Ovary (tissue), 9 donors: ENCODE measurements around the gene DEGS2. TPM values are rescaled to one million over a fixed set of nuclear protein-coding genes. Genes with fewer than 3 reads are reported as not detected.

Experiments
- DNase-seq, 5 donors: peaks; one replicate each; pipeline ENCODE4 v3.0.0-alpha.2; 2019 to 2020
- H3K27ac ChIP-seq, 2 donors: fragments of 200-600 bp; one replicate each; pipeline versions ENCODE4 v1.5.1 to v1.8.0; 2019 to 2022
- H3K27me3 ChIP-seq: fragments of 200-600 bp; one replicate; pipeline ENCODE4 v1.8.0; 2022
- H3K36me3 ChIP-seq: fragments of 200-600 bp; sonication (generic); one replicate; pipeline ENCODE4 v1.5.1; 2019
- H3K4me1 ChIP-seq: one replicate; pipeline ENCODE4 v1.8.1; 2013; ENCODE audit warnings: mild to moderate bottlenecking, moderate library complexity; ENCODE audit not compliant: insufficient read depth
- H3K4me3 ChIP-seq: fragments of 200-600 bp; sonication (generic); one replicate; pipeline ENCODE4 v1.5.1; 2017
- H3K9me3 ChIP-seq, 2 donors: fragments of 200-600 bp in 1 of 2; sonication (generic) in 1 of 2; one replicate each; pipeline versions ENCODE4 v1.5.1 to v1.8.1; 2013 to 2019; ENCODE audit warnings: mild to moderate bottlenecking in 1 of 2, moderate library complexity in 1 of 2
- CTCF ChIP-seq, 3 donors: fragments of 450-650 bp in 2 of 3; fragments of 200-600 bp in 1 of 3; IDR thresholded peaks; one replicate each; pipeline versions ENCODE4 v1.5.1 to v1.8.0; 2016 to 2022; ENCODE audit warnings: antibody characterized with exemption in 3 of 3, mild to moderate bottlenecking in 1 of 3
- EP300 ChIP-seq: sonication (generic); formaldehyde crosslinking; IDR thresholded peaks from one replicate; pipeline ENCODE4 v1.6.1; 2017; ENCODE audit warnings: antibody characterized with exemption
- POLR2A ChIP-seq: fragments of 450-650 bp; IDR thresholded peaks from one replicate; pipeline ENCODE4 v1.6.1; 2017; ENCODE audit warnings: antibody characterized with exemption, mild to moderate bottlenecking, moderate library complexity
- WGBS, 3 donors: extraction: QIAGEN DNeasy Blood & Tissue Kit in 1 of 3; methylation state at CpG; one replicate each; pipeline versions ENCODE4 v1.1.5 to v1.1.7; 2013 to 2017; 5-methylcytosine and 5-hydroxymethylcytosine counted together
- intact Hi-C, 4 donors: fragments of 100-400 bp; cut with DNase I; formaldehyde crosslinking; loops; one replicate each; pipeline versions ENCODE4 v1.11.0 to v1.15.1; 2022 to 2023
- polyA plus RNA-seq, 2 donors: library from polyadenylated mRNA; stranded (reverse); fragments of 200-250 nt in 1 of 2; fragments of 350-450 nt in 1 of 2; fragmentation: Illumina TruSeq in 1 of 2; extraction: RNeasy Lipid Tissue Mini Kit (QIAGEN cat#74804) in 1 of 2; gene quantifications; one replicate each; pipeline ENCODE4 v1.2.3, GENCODE V29; 2013 to 2014
- total RNA-seq, 7 donors: library from RNA; depleted of rRNA in 2 of 7; stranded (reverse); fragments of >200 nt in 2 of 7; fragmentation: NEBNext Ultra II Directional in 3 of 7; extraction: Animal tissue kit (Norgen Biotek cat#: 25700) in 3 of 7; gene quantifications; one replicate each; pipeline versions ENCODE4 v1.1.0 to v1.2.4, GENCODE V29; 2016 to 2023
- donor health status: DM: no; HTN: no; CAD: no; lungs with moderate emphysema.
- donor health status: DM: no; HTN: no; CAD: no.
- donor health status: Bipolar disorder and iron deficiency.
- donor health status: DM: yes; HTN: yes; CAD: no.
- donor health status: DM: no; HTN: no; CAD: no.
- donor health status: DM: yes; HTN: yes; CAD: no.

Gene DEGS2
- total and polyA plus RNA-seq, 9 donors: 0.45 to 7.9 (median 2.3) TPM; not detected in 1

GRCh38 chr14:100147691-100148464 is 11.6 kb downstream of the DEGS2 start:
- no peaks in the 10 kb centered on the region for H3K9me3 ChIP-seq
- 63 to 74% (median 67%) methylated on average over 23 to 28 of the region's 28 CpGs for WGBS, 3 donors
- no peak overlapping the region for H3K27ac ChIP-seq
- no peak overlapping the region for H3K4me3 ChIP-seq
- TF ChIP-seq CTCF (IDR thresholded peaks at IDR 0.05) (no peak), EP300 (no peak), POLR2A (no peak)
- intact Hi-C loops: no loop called here
- no peak for DNase-seq
- H3K36me3 ChIP-seq: no peaks in the 10 kb centered on the region
- H3K4me1 ChIP-seq: peaks cover under 1% of the 10 kb centered on the region
- H3K27me3 ChIP-seq: no peaks in the 10 kb centered on the region

GRCh38 chr14:100147181-100147631 is 12.2 kb downstream of the DEGS2 start:
- TF ChIP-seq EP300: no peak
- TF ChIP-seq POLR2A: no peak
- TF ChIP-seq CTCF (IDR thresholded peaks at IDR 0.05): no peak
- intact Hi-C loops: no loop called here
- H3K9me3 ChIP-seq: no peaks in the 10 kb centered on the region

GRCh38 chr14:100146531-100147091 is 12.8 kb downstream of the DEGS2 start:
- WGBS, 3 donors: 81 to 88% (median 82%) methylated on average over 14 to 29 of the region's 29 CpGs
- peaks cover 3% of the 10 kb centered on the region for H3K4me1 ChIP-seq
- no peak for DNase-seq
- no peaks in the 10 kb centered on the region for H3K27me3 ChIP-seq
- TF ChIP-seq POLR2A (no peak), CTCF (IDR thresholded peaks at IDR 0.05) (no peak), EP300 (no peak)
- H3K9me3 ChIP-seq: no peaks in the 10 kb centered on the region
- H3K27ac ChIP-seq: no peak overlapping the region
- H3K36me3 ChIP-seq: no peaks in the 10 kb centered on the region
- intact Hi-C loops: no loop called here
- no peak overlapping the region for H3K4me3 ChIP-seq

More at GRCh38 chr14:100147181-100147631, 12.2 kb downstream of the DEGS2 start:
- Histone ChIP-seq H3K27ac (no peak overlapping the region), H3K4me3 (no peak overlapping the region), H3K4me1 (peaks cover 3% of the 10 kb centered on the region), H3K27me3 (no peaks in the 10 kb centered on the region), H3K36me3 (no peaks in the 10 kb centered on the region)
- no peak for DNase-seq
- WGBS, 3 donors: 68 to 83% (median 77%) methylated on average over 20 of the region's 20 CpGs

DNA sequence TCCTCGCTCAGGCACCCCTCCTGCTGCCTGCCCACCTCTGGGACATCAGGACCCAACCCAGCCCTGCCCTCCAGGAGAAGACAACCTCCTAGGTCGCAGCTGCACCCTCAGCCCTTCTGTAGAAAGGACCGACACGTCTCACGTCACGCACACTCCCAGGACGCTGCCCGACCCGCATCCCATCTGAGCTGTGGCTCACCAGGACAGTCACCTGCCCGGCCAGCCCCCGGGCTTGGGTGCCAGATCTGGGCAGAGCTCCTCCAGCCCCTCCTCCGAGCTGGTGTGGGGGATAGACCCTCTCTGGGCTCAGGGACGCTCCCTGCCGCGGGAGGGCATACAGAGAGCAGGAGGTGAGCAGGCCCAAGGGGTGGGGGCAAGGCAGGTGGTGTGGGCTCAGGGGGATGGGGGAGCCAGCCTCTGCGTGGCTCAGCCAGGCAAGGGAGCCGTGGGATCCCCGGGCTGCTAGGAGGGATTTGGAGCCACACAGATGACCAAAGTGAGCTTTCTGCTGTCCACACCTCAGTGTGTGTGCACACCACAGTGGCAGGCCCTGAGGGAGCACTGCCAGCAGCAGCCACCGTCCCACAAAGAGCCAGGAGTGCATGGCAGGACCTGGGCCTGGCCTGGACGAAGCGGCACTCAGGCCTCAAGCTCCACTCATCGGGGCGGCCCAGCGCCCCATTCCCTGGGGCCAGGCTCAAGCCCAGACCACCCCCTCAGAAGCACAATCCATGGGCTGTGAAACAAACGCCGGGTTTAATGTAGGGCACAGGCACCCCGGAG is 13.6 kb downstream of the DEGS2 start:
- TF ChIP-seq POLR2A (no peak), EP300 (no peak), CTCF (IDR thresholded peaks at IDR 0.05) (no peak)
- Histone ChIP-seq H3K27ac (no peak overlapping the region), H3K4me1 (peaks cover 3% of the 10 kb centered on the region), H3K4me3 (no peak overlapping the region), H3K9me3 (no peaks in the 10 kb centered on the region), H3K36me3 (no peaks in the 10 kb centered on the region), H3K27me3 (no peaks in the 10 kb centered on the region)
- intact Hi-C loops: no loop called here
- 74 to 79% (median 78%) methylated on average over 26 to 27 of the region's 27 CpGs for WGBS, 3 donors
- DNase-seq: no peak
